OCI-LY7 (cell line): ENCODE results near the gene CDYL.

Experiments
- CTCF ChIP-seq: fragments of 200-600 bp; sonication (generic); conservative IDR thresholded peaks from 2 replicates; pipeline ENCODE4 v1.5.1; 2014; ENCODE audit warnings: mild to moderate bottlenecking, antibody characterized with exemption, low read length, moderate library complexity, mixed read lengths
- EZH2phosphoT487 ChIP-seq: fragments of 200-600 bp; sonication (generic); IDR thresholded peaks from 2 replicates; pipeline ENCODE4 v1.6.1; 2018; ENCODE audit warnings: low read depth, borderline replicate concordance, mild to moderate bottlenecking, mixed run types, antibody characterized with exemption, low read length, moderate library complexity, mixed read lengths

GRCh38 chr6:4760773-4761172 lies 15.4 kb upstream of the CDYL start:
- no peak for TF ChIP-seq CTCF
- TF ChIP-seq EZH2phosphoT487: no peak
